ENCODE measurements around the gene GLRX2. TPM values are rescaled to one million over a fixed set of nuclear protein-coding genes. Genes with fewer than 3 reads are reported as not detected.

Gene GLRX2
- total and polyA plus RNA-seq, 2 of the 8 experiments (the other 6 are each of a cell fraction or from before 2014, with no cell fraction given): 4.8 to 13.5 TPM

DNA sequence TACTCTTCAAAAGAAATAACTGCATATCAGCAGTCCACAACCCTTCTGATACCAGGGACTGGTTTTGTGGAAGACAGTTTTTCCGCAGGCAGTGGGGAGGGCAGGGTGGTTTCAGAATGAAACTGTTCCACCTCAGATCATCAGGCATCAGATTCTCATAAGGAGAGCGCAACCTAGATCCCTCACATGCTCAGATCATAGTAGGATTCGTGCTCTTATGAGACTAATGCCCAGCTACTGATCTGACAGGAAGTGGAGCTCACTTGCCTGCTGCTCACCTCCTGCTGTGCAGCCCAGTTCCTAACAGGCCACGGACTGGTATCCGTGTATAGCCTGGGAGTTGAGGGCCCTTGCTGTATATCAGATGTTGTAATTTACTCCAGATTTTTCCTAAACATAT lies 34.3 kb downstream of the GLRX2 start (continued):
- TF ChIP-seq, protein P1, sequence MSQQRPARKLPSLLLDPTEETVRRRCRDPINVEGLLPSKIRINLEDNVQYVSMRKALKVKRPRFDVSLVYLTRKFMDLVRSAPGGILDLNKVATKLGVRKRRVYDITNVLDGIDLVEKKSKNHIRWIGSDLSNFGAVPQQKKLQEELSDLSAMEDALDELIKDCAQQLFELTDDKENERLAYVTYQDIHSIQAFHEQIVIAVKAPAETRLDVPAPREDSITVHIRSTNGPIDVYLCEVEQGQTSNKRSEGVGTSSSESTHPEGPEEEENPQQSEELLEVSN (IDR thresholded peaks at IDR 0.05): no peak
- TF ChIP-seq SUZ12 (IDR thresholded peaks at IDR 0.05; ENCODE audit: low read length): no peak
- TF ChIP-seq CBX8 (IDR thresholded peaks at IDR 0.05; ENCODE audit: borderline replicate concordance, low read depth, low read length): no peak
- no peak for TF ChIP-seq SIRT6 (IDR thresholded peaks at IDR 0.05; ENCODE audit: low read length)
- TF ChIP-seq, protein P2, sequence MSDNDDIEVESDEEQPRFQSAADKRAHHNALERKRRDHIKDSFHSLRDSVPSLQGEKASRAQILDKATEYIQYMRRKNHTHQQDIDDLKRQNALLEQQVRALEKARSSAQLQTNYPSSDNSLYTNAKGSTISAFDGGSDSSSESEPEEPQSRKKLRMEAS (IDR thresholded peaks at IDR 0.05): no peak
- no peak for TF ChIP-seq RAD21 (IDR thresholded peaks at IDR 0.05 in 1 of 2, conservative IDR thresholded peaks at IDR 0.05 in 1 of 2; ENCODE audit: low read depth in 2 of 2, low read length in 2 of 2)
- TF ChIP-seq MAFK (IDR thresholded peaks at IDR 0.05; ENCODE audit: low read depth, low read length): no peak
